HL-60 (cell line): ENCODE data around the gene ATF3.

Experiments used
- CTCF ChIP-seq: IDR thresholded peaks from one replicate; pipeline ENCODE4 v1.5.1; 2011; ENCODE audit warnings: low read length, control low read depth, inconsistent platforms; ENCODE audit not compliant: insufficient read depth
- POLR2AphosphoS5 ChIP-seq: IDR thresholded peaks from 2 replicates; pipeline ENCODE4 v1.6.1; 2012; ENCODE audit warnings: low read depth
- SPI1 ChIP-seq: IDR thresholded peaks from 2 replicates; pipeline ENCODE4 v1.6.1; 2012; ENCODE audit warnings: low read depth, mild to moderate bottlenecking, borderline replicate concordance

- TF ChIP-seq CTCF (no peak), SPI1 (no peak), POLR2AphosphoS5 (no peak)
Observed at GRCh38 chr1:212568978-212569537, 39.5 kb upstream of the ATF3 start.
